Mesothelial cell of epicardium (in vitro differentiated cells): ENCODE measurements around the gene CHAF1A. TPM values are rescaled to one million over a fixed set of nuclear protein-coding genes. Genes with fewer than 3 reads are reported as not detected.

ENCODE experiments used
- DNase-seq, 2 experiments: peaks; one replicate each; pipeline ENCODE4 v3.0.0; 2021; ENCODE audit warnings: low spot score in 2 of 2; ENCODE audit not compliant: unreplicated experiment in 2 of 2
- H3K27ac Mint-ChIP-seq: 2 replicates; pipeline ENCODE4 v1.8.0; 2021; ENCODE audit warnings: mixed read lengths
- H3K27me3 Mint-ChIP-seq: 2 replicates; pipeline ENCODE4 v1.8.0; 2021; ENCODE audit warnings: low read depth, mixed read lengths
- H3K36me3 Mint-ChIP-seq: 2 replicates; pipeline ENCODE4 v1.8.0; 2021; ENCODE audit warnings: mixed read lengths
- H3K4me1 Mint-ChIP-seq: 2 replicates; pipeline ENCODE4 v1.8.0; 2021; ENCODE audit warnings: mixed read lengths
- H3K4me3 Mint-ChIP-seq: 2 replicates; pipeline ENCODE4 v1.8.0; 2021; ENCODE audit warnings: mild to moderate bottlenecking, moderate library complexity, mixed read lengths
- H3K9me3 Mint-ChIP-seq: 2 replicates; pipeline ENCODE4 v1.8.0; 2021; ENCODE audit warnings: mixed read lengths
- CTCF ChIP-seq: fragments of 200-600 bp; sonication (generic); IDR thresholded peaks from one replicate; pipeline ENCODE4 v1.5.0; 2021; ENCODE audit warnings: antibody characterized with exemption; ENCODE audit not compliant: unreplicated experiment
- total RNA-seq: library from RNA; stranded (reverse); gene quantifications from 3 replicates; pipeline ENCODE4 v1.2.1, GENCODE V29; 2021

Gene CHAF1A
- total RNA-seq, 1 donor from 2014 or later: 33.1 TPM

- H3K9me3 Mint-ChIP-seq: no peaks in the 10 kb centered on the region
- DNase-seq: no peak
- peaks cover 26% of the 10 kb centered on the region for H3K4me1 Mint-ChIP-seq
- H3K36me3 Mint-ChIP-seq: peaks cover 6% of the 10 kb centered on the region
- H3K27me3 Mint-ChIP-seq: no peaks in the 10 kb centered on the region
- no peak overlapping the region for H3K4me3 Mint-ChIP-seq
- H3K27ac Mint-ChIP-seq: peak overlapping the region; percentile 25
- no peak for TF ChIP-seq CTCF
These were observed 36.4 kb upstream of the CHAF1A start for GRCh38 chr19:4365791-4366665.

- no peak for TF ChIP-seq CTCF
- H3K4me3 Mint-ChIP-seq: no peak overlapping the region
- H3K9me3 Mint-ChIP-seq: no peaks in the 10 kb centered on the region
- H3K27ac Mint-ChIP-seq: peak overlapping the region; percentile 25
- H3K4me1 Mint-ChIP-seq: peaks cover 26% of the 10 kb centered on the region
- no peaks in the 10 kb centered on the region for H3K27me3 Mint-ChIP-seq
- peaks cover 6% of the 10 kb centered on the region for H3K36me3 Mint-ChIP-seq
- no peak for DNase-seq
These were observed 35.6 kb upstream of the CHAF1A start for GRCh38 chr19:4366666-4367335.

GRCh38 chr19:4367336-4367723 lies 35.1 kb upstream of the CHAF1A start:
- Mint-ChIP-seq H3K36me3 (peaks cover 3% of the 10 kb centered on the region), H3K9me3 (no peaks in the 10 kb centered on the region), H3K27me3 (no peaks in the 10 kb centered on the region), H3K4me3 (no peak overlapping the region), H3K4me1 (peaks cover 27% of the 10 kb centered on the region), H3K27ac (no peak overlapping the region)
- DNase-seq: no peak
- no peak for TF ChIP-seq CTCF

- H3K27me3 Mint-ChIP-seq: no peaks in the 10 kb centered on the region
- H3K9me3 Mint-ChIP-seq: no peaks in the 10 kb centered on the region
- peaks cover 3% of the 10 kb centered on the region for H3K36me3 Mint-ChIP-seq
- H3K27ac Mint-ChIP-seq: peak overlapping the region; percentile 95
- peaks cover 32% of the 10 kb centered on the region for H3K4me1 Mint-ChIP-seq
- no peak for TF ChIP-seq CTCF
- DNase-seq: no peak
- H3K4me3 Mint-ChIP-seq: no peak overlapping the region
These were observed 34.7 kb upstream of the CHAF1A start for GRCh38 chr19:4367781-4368127.

GRCh38 chr19:4368128-4368820 lies 34.2 kb upstream of the CHAF1A start:
- DNase-seq: no peak
- no peak for TF ChIP-seq CTCF
- H3K9me3 Mint-ChIP-seq: no peaks in the 10 kb centered on the region
- no peak overlapping the region for H3K4me3 Mint-ChIP-seq
- H3K27ac Mint-ChIP-seq: peak overlapping the region; percentile 95
- H3K4me1 Mint-ChIP-seq: peaks cover 35% of the 10 kb centered on the region
- no peaks in the 10 kb centered on the region for H3K27me3 Mint-ChIP-seq
- peaks cover 3% of the 10 kb centered on the region for H3K36me3 Mint-ChIP-seq
